Ectodermal cell (in vitro differentiated cells): Measurements from ENCODE around the gene LCN15.
"Not testable (repeated sequence)": the region's sequence is repeated elsewhere in the genome, so short reads cannot be mapped to it uniquely, and the experiment has no call there.

Experiments used
- H3K27ac ChIP-seq: 2 replicates; pipeline ENCODE4 v1.7.0; 2013; ENCODE audit warnings: mild to moderate bottlenecking, low read depth, low read length; ENCODE audit not compliant: insufficient read depth, poor library complexity, severe bottlenecking
- H3K27me3 ChIP-seq: 2 replicates; pipeline ENCODE4 v1.7.0; 2013; ENCODE audit warnings: mild to moderate bottlenecking, low read length; ENCODE audit not compliant: insufficient read depth, control insufficient read depth, poor library complexity, severe bottlenecking
- H3K36me3 ChIP-seq: one replicate; pipeline ENCODE4 v1.7.0; 2013; ENCODE audit warnings: low read length; ENCODE audit not compliant: control insufficient read depth, insufficient read depth
- H3K4me1 ChIP-seq: one replicate; pipeline ENCODE4 v1.7.0; 2013; ENCODE audit warnings: low read length; ENCODE audit not compliant: control insufficient read depth, insufficient read depth
- H3K4me3 ChIP-seq: 2 replicates; pipeline ENCODE4 v1.7.0; 2013; ENCODE audit warnings: low read depth, low read length, control low read depth; ENCODE audit not compliant: insufficient read depth
- H3K9me3 ChIP-seq: 2 replicates; pipeline ENCODE4 v1.7.0; 2013; ENCODE audit warnings: mild to moderate bottlenecking, low read length, moderate library complexity; ENCODE audit not compliant: control insufficient read depth
- WGBS, 2 experiments: methylation state at CpG; one replicate each; pipeline ENCODE4 v1.1.7; 2013; ENCODE audit warnings: missing lambda C conversion rate in 2 of 2; 5-methylcytosine and 5-hydroxymethylcytosine counted together

LCN15 gene

GRCh38 chr9:136755302-136756133 lies 8.8 kb downstream of the LCN15 start:
- WGBS, 2 experiments: 93 to 95% methylated on average over 22 of the region's 22 CpGs
- not testable (repeated sequence) for H3K4me3 ChIP-seq, H3K36me3 ChIP-seq, H3K9me3 ChIP-seq, H3K4me1 ChIP-seq, H3K27me3 ChIP-seq, H3K27ac ChIP-seq

- Histone ChIP-seq H3K4me1 (peaks cover 4% of the 10 kb centered on the region), H3K9me3 (no peaks in the 10 kb centered on the region), H3K36me3 (no peaks in the 10 kb centered on the region), H3K27me3 (no peaks in the 10 kb centered on the region), H3K27ac (no peak overlapping the region), H3K4me3 (no peak overlapping the region)
- WGBS, 2 experiments: 83 to 84% methylated on average over 24 of the region's 24 CpGs
Observed at GRCh38 chr9:136754626-136755301, 9.6 kb downstream of the LCN15 start.

DNA sequence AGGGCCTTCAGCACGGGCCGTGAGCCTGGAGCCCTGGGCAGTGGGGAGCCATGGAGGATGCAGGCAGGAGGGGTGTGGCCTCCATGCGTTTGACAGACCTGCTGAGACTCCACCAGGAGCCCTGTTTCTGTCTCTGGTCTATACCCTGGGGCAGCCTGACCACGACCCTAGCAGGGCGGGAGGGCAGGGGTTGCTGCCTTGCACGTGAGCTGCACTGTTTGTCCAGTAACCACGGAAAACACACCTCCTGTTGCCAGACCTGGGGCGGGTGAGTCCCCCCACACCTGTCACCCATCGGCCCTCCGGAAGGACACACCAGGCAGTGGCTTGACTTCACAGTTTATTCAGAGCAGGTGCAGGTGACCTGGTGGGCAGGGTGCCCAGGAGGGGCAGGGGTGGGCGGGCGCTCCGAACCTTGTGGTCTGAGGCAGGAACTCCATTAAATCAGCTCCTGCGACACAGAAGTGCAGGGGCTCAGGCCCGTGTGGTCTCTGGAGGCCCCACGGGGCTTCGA lies 10.2 kb downstream of the LCN15 start:
- Histone ChIP-seq H3K27ac (no peak overlapping the region), H3K36me3 (no peaks in the 10 kb centered on the region), H3K9me3 (no peaks in the 10 kb centered on the region), H3K27me3 (no peaks in the 10 kb centered on the region), H3K4me3 (no peak overlapping the region), H3K4me1 (peaks cover 4% of the 10 kb centered on the region)
- 91 to 92% methylated on average over 17 of the region's 17 CpGs for WGBS, 2 experiments

DNA sequence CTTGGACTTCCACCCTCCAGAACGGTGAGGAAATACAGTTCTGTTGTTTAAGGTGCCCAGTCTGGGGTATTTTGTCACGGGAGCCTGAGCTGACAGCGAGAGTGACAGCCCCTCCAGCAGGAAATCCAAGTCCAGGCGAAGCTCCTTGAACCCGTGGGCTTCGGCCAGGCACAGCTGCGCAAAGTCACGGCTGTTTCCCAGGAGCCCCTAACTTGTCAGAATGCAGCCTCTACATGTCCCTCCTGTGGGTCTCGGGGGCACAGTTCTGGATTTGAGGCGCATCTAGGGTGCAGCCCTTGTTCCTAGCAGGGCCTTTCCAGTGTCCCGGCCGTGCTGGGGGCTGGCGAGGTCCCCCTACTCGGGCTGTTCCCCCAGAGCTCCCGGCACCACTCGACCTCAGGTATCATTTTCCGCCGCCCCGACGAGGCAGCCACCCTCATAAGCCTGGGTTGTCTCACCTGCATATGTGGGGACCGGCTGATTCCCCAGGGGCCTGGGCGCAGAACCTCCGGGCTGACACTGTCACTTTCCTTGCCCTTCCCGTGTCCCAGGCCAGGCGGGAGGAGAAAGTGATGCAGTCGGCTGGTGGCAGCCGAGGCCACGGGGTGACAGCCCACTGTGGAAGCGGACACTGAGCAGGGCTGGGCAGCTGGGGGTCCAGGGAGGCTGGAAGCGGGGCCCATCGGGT lies 10.8 kb downstream of the LCN15 start:
- Histone ChIP-seq H3K27ac (no peak overlapping the region), H3K36me3 (no peaks in the 10 kb centered on the region), H3K9me3 (no peaks in the 10 kb centered on the region), H3K4me3 (no peak overlapping the region), H3K27me3 (no peaks in the 10 kb centered on the region), H3K4me1 (peaks cover 4% of the 10 kb centered on the region)
- 88 to 89% methylated on average over 31 of the region's 31 CpGs for WGBS, 2 experiments

DNA sequence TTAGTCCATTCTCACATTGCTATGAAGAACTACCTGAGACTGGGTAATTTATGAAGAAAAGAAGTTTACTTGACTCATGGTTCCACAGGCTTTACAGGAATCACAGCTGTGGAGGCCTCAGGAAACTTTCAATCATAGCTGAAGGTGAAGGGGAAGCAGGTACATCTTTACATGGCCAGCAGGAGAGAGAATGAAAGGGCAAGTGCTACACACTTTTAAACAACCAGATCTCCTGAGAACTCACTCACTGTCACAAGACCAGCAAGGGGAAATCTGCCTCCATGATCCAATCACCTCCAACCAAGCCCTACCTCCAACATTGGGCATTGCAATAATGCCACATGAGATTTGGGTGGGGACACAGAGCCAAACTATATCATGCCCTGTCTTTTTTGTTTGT lies 12.5 kb downstream of the LCN15 start:
- H3K36me3 ChIP-seq: no peaks in the 10 kb centered on the region
- no peak overlapping the region for H3K4me3 ChIP-seq
- H3K4me1 ChIP-seq: peaks cover 4% of the 10 kb centered on the region
- H3K27ac ChIP-seq: no peak overlapping the region
- no peaks in the 10 kb centered on the region for H3K27me3 ChIP-seq
- no peaks in the 10 kb centered on the region for H3K9me3 ChIP-seq

DNA sequence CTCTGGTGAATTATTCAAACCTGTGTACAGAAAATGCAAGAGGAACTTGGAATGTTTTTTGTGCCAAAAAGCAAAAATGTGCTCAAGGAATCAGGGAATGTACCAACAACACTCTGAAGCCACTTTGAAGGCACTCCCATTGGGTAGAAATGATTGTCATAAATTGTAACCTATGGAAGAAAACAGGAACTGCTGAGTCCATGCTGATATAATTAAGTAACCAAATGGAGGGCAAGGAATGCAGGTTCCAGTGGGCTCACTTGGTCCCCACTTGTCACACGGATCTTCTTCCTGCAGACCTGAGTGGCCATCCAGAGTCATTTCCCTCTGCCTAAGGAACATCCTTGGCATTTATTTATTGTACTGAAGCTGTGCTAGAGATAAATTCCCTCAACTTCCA lies 13.1 kb downstream of the LCN15 start:
- Histone ChIP-seq H3K27me3 (no peaks in the 10 kb centered on the region), H3K36me3 (no peaks in the 10 kb centered on the region)
- WGBS, 2 experiments: 89 to 95% methylated on average over 1 of the region's 1 CpG

GRCh38 chr9:136750526-136750925 lies 13.8 kb downstream of the LCN15 start:
- 63 to 80% methylated on average over 2 of the region's 2 CpGs for WGBS, 2 experiments
- Histone ChIP-seq H3K27me3 (no peaks in the 10 kb centered on the region), H3K27ac (no peak overlapping the region), H3K4me1 (peaks cover 4% of the 10 kb centered on the region), H3K9me3 (no peaks in the 10 kb centered on the region), H3K4me3 (no peak overlapping the region), H3K36me3 (no peaks in the 10 kb centered on the region)

More for the DNA sequence above, 13.1 kb downstream of the LCN15 start:
- H3K4me1 ChIP-seq: peaks cover 4% of the 10 kb centered on the region
- H3K4me3 ChIP-seq: no peak overlapping the region
- H3K27ac ChIP-seq: no peak overlapping the region
- H3K9me3 ChIP-seq: no peaks in the 10 kb centered on the region

DNA sequence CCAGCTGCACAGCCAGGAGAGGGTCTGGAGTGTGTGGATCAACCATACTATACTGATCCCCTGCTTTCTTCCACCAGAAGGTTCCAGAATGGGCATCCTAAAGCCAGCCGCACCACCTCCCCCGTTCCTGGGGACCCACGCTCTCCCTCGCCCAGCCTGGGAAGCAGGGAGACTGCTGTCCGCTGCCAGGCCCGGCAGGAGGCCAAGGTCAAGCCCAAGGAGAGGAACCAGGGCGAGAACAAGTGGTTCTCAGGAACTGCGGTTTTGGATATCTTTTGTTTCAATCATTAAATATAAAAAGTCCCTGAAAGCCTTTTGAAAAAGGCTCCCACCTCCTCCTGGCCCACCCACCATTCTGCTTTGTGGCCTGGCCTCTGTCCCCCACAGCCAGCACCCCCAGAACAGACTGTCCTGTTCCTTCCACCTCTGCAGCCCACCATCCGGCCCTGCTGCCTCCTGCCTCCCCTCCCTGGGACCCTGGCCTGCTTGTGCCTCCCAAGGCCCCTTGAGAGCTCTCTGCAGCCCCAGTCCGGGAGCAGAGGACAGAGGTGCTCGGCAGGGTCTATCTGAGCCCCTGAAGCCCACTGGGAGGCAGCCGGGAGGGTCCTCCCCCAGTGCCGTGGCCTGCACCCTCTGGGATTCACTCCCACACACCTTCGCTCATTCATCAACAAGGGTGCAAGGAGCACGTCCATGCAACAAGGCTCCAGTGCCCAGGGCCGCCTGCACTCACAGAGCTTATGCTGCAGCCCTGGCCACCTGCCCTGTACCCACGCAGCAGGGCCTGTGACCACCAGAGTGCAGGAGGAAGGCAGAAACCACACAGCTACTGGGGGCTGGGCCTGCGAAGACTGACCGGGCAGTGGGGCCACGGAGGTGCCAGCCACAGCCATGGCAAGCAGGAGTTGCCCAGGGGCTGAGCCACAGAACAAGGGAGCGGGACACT lies 15.4 kb downstream of the LCN15 start:
- Histone ChIP-seq H3K27me3 (no peaks in the 10 kb centered on the region), H3K36me3 (no peaks in the 10 kb centered on the region), H3K9me3 (no peaks in the 10 kb centered on the region), H3K4me3 (no peak overlapping the region), H3K27ac (no peak overlapping the region), H3K4me1 (no peaks in the 10 kb centered on the region)
- 91 to 93% methylated on average over 21 of the region's 21 CpGs for WGBS, 2 experiments

- no peak within 1 kb of the TSS for H3K27ac ChIP-seq
- 82 to 85% methylated on average over 8 of the region's 8 CpGs for WGBS, 2 experiments
- H3K4me3 ChIP-seq: no peak within 1 kb of the TSS
- H3K27me3 ChIP-seq: no peaks in the 10 kb centered on the region
- H3K9me3 ChIP-seq: no peaks in the 10 kb centered on the region
- H3K36me3 ChIP-seq: no peaks in the 10 kb centered on the region
- H3K4me1 ChIP-seq: peaks cover 1% of the 10 kb centered on the region
Observed at GRCh38 chr9:136748201-136748600, 16.1 kb downstream of the LCN15 start, which contains the start of gene LCN6. Gene LCN6, minus strand, starts transcription at chr9:136748525. Its CDS starts 42 bp downstream, at chr9:136748483.
